Measurements from ENCODE around the gene EFL1. TPM values are rescaled to one million over a fixed set of nuclear protein-coding genes. Genes with fewer than 3 reads are reported as not detected.

The EFL1 gene
- total RNA-seq, 1 donor from 2014 or later, result 30.1 TPM

DNA sequence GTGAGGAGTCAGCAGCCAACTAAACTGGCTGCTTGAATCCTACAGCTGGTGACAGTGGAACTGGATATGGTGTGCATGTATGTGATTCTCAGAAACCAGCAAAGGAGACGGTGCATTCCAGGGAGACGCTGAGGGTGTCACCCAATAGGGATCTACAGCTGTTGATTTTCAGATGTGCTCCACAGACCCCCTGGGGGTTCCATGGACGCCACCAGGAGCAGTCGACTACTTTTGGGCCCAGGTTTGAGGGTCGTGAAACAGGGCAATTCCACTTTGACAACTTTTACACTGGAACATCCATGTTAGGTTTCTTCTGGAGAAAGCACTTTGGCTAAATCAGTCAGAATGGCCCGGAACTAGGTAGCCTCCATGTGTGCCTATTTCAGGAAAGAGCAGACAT is 145.2 kb downstream of the EFL1 start:
- DNase-seq, result no peak

DNA sequence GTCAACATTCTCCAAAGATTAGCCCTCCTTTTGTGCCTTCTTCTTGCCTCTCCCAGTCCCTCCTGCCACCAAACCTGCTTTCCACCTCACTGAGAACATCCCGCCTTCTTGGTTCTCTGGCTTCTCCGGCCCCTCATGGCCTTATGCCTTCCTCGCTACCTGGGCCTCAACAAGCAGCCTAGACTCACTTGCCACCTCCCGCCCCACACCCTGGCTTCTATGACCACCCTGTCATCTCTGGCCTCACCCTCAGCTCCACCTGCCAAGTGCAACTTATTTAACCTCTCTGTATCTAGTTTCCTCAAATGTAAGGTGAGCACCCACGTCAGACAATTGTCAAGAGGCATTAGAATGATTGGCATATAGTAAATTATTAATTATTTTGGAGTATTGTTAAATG is 147.9 kb downstream of the EFL1 start:
- DNase-seq, result no peak

DNA sequence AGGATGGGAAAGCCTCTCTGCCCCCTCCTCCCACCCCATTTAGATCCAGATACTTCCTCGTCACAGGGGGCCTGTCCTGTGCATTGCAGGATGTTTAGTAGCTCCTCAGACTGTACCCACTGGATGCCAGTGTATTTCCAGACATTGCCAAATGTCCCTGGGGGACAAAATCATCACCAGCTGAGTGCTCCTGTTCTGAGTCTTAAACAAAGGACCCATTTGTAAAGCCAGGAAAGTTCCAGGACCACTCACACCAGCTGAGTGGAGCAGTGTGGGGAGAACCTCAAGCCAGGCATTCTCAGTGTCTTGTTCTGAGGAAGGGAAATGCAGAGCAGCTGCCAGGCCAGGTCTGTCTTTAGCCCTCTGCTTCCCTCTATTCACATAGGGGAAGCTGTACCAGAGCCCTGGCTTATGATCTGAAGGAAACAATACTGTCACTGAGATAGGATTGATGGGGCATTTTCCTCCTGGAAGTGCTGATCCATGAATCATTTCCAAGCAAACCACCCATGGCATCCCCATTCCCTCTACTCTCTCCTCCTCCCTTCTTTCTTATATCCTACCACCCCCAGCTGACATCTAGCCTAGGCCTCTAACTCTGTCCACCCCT is 149.3 kb downstream of the EFL1 start:
- peak; percentile 24 for DNase-seq

DNA sequence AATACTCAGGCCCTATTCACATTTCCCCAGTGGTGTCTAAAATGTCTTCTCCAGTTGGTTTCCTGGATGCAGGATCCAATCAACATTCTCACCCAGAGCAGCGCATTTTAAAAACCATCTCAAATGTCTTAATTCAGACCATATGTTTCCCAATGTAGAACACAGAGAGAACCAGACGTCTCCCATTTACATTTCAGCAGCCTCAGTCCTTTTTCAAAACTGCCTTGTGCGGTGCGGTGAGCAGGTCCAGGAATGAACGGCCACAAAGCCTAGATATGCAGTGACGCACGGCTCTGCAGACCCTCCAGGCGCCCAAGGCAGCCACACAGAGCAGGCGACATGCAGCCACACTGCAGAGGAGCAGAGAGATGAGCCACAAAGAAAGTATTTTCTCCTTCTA is 150.6 kb downstream of the EFL1 start:
- DNase-seq, result no peak

DNA sequence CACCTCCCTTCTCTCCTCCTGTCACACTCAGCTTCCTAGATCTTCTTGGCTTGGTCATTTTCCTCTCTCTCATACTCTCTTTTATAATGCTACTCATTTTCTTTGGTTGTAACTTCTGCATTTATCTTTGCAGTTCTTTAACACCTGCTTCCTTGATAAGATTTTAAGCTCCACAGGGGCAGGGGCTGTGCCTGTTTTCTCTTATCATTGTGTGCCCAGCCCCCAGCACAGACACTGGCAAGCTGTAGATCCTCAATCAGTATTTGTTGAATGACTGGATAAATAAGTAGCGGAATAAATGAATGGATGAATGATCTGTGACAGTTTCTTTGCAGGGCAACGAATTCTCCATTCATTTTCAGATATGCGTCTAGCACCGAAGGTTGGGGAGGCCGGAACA is 152.4 kb downstream of the EFL1 start:
- no peak for DNase-seq

DNA sequence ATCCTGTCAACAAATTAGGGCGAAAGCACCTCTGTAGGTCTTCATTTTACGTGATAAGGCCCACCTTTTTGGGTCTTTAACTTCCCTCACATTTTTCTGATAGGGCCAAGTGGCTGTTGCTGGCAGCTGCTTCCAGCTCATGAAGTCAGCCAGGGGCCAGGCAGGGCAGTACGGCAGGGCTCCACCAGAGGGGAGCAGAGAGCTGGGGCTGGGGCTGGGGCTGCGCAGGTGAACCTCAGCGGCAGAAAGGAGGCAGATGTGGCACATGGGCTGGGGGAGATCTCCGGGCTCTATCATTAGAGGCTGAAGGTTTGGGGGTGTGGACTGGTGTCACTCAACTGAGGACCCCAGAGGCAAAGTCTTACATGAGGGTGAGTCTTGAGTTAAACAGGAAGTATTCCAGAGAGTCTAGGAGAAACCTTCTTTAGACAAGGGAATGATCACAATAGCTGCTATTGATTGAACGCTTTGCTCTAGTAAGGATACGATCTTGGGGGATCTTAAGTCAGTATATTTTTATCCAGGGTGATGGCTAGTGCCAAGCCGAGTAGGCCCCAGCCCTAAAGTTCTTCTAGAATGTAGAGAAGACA is 153.9 kb downstream of the EFL1 start:
- DNase-seq, result peak; percentile 69

DNA sequence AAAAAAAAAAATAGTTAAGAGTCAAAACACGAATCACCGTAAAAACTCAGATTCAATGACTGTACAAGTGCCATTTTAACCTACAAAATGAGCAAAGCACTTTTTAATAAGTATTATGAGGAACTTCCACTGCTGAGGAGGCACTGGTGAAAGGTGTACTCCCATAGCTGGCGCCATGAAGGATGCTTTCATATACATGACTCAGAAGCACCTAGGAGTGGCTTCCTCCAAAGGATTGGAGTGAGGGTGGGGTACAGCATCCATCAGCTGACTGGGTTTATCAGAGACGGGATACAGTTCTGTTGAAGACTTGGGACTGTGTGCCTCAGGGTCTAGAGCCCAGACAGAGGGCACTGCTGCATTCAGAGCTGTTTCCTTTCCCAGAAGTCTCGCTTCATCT is 155.9 kb downstream of the EFL1 start:
- no peak for DNase-seq

DNA sequence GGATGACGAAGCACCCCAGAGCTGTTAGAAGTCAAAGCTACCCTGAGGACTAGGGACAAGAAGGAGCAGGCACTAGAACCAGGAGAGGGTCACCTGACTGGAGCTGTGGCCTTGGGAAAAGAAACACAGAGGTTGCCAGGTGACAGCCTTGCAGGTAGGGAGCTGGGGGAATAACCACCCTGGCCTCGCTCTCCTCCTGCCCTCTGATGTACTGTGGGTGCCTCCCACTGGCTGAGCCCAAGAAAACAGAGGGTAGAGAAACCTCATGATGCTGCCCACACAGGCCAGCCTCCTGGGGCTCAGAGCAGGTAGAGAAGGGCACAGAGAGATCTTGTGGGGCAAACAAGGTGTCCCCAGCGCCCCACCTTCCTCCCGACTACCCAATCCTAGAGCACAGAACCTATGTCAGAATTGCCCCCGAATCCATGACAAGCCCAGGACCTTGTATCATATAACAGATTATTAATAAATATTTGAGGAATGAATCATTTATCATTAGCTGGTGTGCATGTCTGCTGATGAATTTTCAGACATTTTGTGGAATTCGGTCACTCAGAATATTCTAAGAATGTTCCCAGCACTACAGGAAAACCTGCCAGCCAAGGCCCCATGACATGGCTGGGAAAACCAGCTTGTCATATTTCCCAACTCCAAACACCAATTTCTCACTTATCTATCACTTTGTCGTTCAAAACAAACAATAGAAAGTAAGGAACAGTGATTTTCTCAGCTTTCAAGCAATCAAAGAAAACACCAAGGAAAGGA is 156.9 kb downstream of the EFL1 start:
- no peak for DNase-seq

DNA sequence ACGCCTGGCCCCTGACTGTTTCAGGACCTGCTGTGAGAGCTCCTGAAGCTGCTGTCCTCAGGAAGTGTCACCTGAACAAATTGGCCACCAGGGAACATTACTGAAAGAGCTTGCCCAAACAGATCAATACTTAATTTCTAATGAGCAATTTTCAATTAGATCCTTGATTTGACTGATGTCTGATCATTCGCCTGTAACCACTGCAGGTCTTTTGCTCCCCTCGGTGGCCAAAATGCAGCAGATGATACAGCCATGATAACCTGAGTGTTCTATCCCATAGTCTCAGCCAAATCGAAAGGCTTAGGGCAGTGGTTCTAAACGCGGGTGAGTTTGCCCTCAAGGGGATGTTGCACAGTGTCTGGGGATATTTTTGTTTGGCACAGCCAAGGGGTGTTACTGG is 159.1 kb downstream of the EFL1 start:
- DNase-seq, result no peak

DNA sequence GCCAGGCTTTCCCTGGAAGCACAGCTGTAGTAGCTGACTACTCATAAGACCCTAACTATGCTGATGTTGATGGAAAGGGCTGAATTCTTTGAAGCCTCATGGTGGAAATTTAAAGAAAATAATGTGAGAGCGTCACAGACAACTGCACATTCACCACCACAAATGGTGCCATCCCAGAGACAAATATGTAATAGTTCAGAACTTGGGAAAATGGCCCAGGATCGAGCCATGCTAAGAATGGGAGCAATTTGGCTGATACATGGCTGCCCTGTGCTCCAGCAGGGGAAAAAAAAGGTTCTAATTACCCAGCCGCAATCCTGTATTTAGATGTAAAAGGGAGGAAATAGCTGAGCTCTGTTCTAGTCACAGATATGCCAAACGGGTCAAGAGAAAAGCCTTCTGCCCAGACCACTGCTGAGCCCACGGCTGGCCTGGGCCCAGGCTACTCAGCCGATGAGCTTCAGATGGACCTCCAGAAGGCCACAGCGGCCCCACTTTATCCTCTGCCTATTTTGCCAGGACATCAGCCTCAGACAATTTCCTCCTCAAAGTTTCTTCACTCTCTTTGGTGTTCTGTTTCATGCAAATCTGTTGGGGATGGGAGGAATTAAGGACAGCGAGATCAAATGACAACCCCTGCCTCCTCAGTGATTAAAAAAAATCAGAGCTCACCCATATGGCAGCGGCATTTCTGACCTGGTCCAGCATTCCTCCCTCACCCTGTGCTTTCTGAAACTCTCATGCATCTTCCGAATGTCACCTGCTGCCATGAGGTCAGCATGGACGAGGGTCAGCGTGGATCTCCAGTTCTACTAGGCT is 162.2 kb downstream of the EFL1 start:
- no peak for DNase-seq

DNA sequence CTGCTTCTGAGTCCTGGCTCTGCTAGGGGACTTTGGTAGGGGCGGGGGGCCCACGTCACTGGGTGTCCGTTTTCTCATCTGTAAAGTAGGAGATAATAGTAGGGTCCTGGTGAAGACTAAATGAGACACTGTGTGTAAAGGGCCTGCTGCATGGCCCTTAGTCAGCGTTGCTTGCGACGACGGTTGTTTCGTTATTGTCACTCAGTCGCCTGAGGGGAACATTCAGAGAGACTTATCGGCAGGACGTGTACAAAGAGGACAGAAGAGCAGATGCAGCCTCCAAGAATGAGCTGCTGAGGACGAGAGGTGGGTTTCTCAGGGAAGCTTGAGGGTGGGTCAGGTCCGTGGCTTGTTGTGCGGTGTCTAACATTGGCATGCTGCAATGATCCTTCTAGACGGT is 163.9 kb downstream of the EFL1 start:
- DNase-seq, result no peak

DNA sequence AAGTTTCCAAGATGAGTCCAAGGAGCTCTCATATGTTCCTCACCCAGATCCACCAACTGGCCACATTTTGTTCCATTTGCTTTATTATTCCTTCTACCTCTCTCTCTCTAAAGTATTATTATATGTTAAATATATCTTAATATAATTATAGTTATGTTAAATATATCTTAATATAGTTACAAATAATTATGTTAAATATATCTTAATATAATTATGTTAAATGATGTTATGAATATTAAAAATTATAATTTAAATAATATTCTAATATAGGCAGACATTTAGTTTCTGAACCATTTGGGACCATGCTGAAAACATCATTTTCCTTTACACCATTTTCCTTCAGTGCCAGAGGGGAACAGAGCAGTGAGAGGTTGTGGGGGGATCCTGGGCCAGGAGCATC is 166.7 kb downstream of the EFL1 start:
- no peak for DNase-seq

DNA sequence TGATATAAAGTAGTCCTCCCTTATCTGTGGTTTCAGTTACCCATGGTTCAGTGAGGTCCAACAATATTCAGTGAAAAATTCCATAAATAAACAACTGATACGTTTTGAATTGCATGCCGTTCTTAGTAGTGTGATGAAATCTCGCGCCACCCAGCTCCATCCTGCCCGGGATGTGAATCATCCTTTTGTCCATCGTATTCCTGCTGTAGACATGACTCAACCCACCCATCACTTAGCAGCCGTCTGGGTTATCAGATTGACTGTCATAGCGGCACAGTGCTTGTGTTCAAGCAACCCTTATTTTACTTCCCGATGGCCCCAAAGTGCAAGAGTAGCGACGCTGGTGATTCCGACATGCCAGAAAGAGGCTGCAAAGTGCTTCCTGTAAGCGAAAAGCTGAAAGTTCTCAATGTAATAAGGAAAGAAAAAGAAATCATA is 168.7 kb downstream of the EFL1 start:
- peak; percentile 77 for DNase-seq

DNA sequence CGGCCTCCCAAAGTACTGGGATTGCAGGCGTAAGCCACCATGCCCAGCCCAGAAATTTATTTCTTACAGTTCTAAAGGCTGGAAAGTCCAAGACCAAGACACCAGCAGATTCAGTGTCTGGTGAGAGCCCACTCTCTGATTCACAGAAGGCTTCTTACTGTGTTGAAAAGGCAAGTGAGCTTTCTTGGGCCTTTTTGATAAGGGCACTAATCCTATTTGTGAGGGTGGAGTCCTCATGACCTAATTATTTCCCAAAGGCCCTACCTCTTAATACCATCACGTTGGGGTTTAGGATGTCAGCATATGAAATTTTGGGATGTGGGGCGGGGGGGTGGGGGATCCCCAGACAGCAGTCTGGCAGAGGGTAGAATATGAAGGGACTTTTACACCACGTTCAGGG is 169.2 kb downstream of the EFL1 start:
- no peak for DNase-seq

DNA sequence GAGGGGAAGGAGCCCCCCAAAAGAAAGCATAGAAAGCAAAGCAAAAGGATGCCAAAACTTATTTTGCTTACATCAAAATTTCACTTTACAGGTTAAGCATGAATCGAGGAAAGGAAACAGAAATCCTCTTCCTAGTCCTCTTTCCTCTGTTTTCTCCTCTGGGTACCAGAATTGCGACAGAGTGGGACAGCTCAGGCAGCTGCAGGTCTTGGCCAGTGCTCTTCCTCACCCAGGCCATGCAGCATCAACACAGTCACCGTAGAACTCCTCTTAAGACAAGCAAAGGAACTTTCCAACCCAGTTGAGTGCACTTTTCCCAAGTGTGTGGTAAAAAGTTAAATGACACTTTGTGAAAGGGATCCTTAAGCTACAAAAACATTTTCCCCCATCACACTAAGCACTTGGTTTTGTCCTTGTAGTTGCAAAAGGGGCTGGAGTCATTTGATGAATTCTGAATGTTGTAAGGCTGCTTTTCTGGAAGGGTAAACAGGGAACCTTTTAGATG is 170.8 kb downstream of the EFL1 start:
- no peak for DNase-seq

DNA sequence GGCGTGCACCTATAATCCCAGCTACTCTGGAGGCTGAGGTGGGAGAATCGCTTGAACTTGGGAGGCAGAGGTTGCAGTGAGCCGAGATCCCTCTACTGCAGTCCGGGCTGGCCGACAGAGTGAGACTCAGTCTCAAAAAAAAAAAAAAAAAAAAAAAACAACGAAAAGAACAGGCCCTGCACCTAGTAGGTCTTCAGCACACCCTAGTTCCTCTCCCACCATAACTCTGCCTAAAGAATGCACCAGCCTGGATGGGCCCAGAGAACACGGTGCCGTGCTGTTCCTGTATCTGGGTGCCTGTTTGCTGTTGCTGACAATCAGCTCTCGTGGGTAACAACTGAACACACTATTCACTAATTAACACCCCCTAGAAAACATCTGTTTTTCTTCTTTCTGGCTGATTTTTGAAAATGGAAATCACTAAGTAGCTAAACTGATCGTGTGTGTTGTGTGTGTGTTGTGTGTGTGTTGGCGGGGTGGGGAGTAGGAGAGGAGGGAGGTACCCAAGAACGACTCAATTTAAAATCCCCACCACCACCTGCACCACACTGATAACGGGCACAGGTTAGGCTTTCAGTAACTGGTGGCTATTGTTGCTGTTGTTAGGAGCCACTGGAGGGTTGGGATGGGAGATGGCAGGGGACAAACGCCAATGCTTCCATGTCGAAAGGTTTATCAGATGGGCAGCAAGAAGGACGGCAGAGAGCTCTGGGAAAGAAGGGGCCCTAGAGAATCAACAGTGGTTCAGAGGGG is 176.1 kb downstream of the EFL1 start:
- no peak for DNase-seq

DNA sequence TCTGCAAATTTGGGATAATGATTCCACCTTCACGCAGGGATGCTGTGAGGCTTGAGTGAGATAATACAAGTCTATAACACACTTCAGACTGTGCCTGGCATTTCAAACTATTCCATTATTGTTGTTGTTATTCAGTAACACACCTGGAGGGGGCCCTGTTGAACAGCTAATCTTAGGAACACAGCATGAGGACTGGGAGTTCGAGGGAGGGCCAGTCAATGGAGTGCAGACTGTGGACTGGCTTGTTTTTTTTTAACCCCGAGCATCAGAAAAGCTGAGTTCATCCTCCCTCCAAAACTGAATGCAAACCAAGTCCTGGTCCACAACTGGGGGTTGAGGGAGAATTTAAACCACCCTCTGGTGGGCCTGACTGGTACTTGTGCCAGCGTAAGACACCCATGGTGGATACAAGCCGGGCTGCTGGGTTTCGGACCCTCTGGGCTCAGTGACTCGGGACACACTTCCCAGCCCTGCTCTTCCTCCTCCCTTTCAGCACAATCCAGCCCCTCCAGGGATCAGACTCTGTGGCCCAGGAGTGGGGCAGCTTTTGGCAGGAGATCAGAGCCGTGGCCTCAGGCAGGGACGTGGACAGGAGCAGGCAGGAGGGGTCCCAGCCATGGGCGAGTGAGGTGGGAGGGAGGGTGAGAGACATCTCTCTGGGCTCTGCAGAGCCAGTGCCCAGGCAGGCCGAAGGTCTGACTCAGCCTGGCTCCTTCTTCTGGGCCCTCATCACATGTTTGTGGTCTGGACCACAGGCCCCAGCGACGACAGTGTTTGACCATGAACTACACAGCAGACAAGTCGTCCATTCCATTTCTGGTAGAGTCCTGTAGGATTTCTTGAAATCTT is 180.4 kb downstream of the EFL1 start:
- no peak for DNase-seq

DNA sequence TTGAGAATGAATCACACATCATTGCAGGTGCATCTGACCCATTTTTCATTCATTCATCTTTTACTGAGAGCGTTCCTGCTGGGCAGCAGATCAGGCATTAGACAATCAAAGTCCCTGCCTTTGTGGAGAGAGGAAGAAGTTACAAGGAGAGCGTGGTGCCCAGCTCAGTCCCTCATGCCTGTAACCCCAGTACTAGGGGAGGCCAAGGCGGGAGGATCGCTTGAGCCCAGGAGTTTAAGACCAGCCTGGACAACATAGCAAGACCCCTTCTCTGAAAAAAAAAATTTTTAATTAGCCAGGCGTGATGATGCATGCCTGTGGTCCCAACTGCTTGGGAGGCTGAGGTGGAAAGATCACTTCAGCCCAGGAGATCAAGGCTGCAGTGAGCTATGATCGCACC is 181.8 kb downstream of the EFL1 start:
- no peak for DNase-seq
